Osteoblast (primary cell): Measurements from ENCODE around the gene GPC5. TPM values are rescaled to one million over a fixed set of nuclear protein-coding genes. Genes with fewer than 3 reads are reported as not detected.

Experiments used
- DNase-seq: peaks from one replicate; pipeline ENCODE4 v3.0.0; 2011; ENCODE audit warnings: low spot score, mixed read lengths; ENCODE audit not compliant: insufficient read length; ENCODE audit errors: missing footprints
- H2AFZ ChIP-seq: 2 replicates; pipeline ENCODE4 v1.6.0; 2011; ENCODE audit warnings: mild to moderate bottlenecking, low read length
- H3K27ac ChIP-seq: 2 replicates; pipeline ENCODE4 v1.5.1; 2011; ENCODE audit warnings: mild to moderate bottlenecking, low read depth, low read length, moderate library complexity
- H3K27me3 ChIP-seq: 2 replicates; pipeline ENCODE4 v1.6.0; 2012; ENCODE audit warnings: mild to moderate bottlenecking, control low read depth, inconsistent platforms, low read length, moderate library complexity; ENCODE audit not compliant: insufficient read depth
- H3K36me3 ChIP-seq: 2 replicates; pipeline ENCODE4 v1.5.1; 2011; ENCODE audit warnings: mild to moderate bottlenecking, low read length, control low read depth, moderate library complexity; ENCODE audit not compliant: insufficient read depth
- H3K4me1 ChIP-seq: 2 replicates; pipeline ENCODE4 v1.5.1; 2011; ENCODE audit warnings: mild to moderate bottlenecking, low read length, control low read depth, moderate library complexity; ENCODE audit not compliant: insufficient read depth
- H3K4me2 ChIP-seq: 2 replicates; pipeline ENCODE4 v1.6.0; 2011; ENCODE audit warnings: mild to moderate bottlenecking, low read length; ENCODE audit not compliant: insufficient read depth
- H3K4me3 ChIP-seq: fragments of 200-600 bp; sonication (generic); 3 replicates; pipeline ENCODE4 v1.5.1; 2012; ENCODE audit warnings: mild to moderate bottlenecking, low read length, inconsistent platforms; ENCODE audit not compliant: insufficient read depth
- H3K79me2 ChIP-seq: 2 replicates; pipeline ENCODE4 v1.6.0; 2012; ENCODE audit warnings: mild to moderate bottlenecking, low read length, control low read depth, inconsistent platforms; ENCODE audit not compliant: insufficient read depth
- H3K9me3 ChIP-seq: 2 replicates; pipeline ENCODE4 v1.5.1; 2011; ENCODE audit warnings: low read depth, low read length, control low read depth
- H4K20me1 ChIP-seq: 2 replicates; pipeline ENCODE4 v1.6.0; 2012; ENCODE audit warnings: mild to moderate bottlenecking, low read length, control low read depth; ENCODE audit not compliant: insufficient read depth
- total RNA-seq: library from RNA; depleted of rRNA; stranded (reverse); fragments of >200 nt; gene quantifications from 2 replicates; pipeline ENCODE4 v1.2.3, GENCODE V29; 2012
- TF ChIP-seq, protein P1 (sequence below): IDR thresholded peaks from 2 replicates; pipeline ENCODE4 v1.5.1; 2011; ENCODE audit warnings: mild to moderate bottlenecking, low read depth, low read length, moderate library complexity; ENCODE audit errors: extremely low read depth

The GPC5 gene
- total RNA-seq, 1 donor = 0.36 TPM

DNA sequence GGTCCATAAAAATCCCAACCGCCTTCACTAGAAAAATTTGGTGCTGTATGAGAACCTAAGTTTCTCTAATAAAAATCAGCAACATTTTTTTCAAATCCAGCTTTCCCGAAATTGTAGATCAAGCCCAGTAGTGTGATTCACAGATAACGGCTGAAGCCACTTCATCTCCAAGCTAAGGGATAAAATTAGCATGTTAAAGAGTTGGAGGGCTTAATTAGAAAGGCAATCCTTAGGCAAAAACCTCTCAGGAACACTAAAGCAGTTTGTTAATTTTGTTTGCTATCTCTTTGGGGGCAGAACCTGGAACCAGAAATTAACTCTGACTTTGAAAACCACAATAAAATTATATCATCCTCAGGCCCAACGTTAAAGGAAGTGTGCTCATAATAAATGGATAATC, 820.2 kb downstream of the GPC5 start:
- no peak overlapping the region for H3K4me2 ChIP-seq
- no peaks in the 10 kb centered on the region for H4K20me1 ChIP-seq
- no peak for DNase-seq
- no peaks in the 10 kb centered on the region for H3K27me3 ChIP-seq
- H3K79me2 ChIP-seq = no peaks in the 10 kb centered on the region
- H3K27ac ChIP-seq = no peak overlapping the region
- no peak overlapping the region for H3K4me3 ChIP-seq
- no peaks in the 10 kb centered on the region for H3K9me3 ChIP-seq
- H3K4me1 ChIP-seq = no peaks in the 10 kb centered on the region
- TF ChIP-seq, protein P1, sequence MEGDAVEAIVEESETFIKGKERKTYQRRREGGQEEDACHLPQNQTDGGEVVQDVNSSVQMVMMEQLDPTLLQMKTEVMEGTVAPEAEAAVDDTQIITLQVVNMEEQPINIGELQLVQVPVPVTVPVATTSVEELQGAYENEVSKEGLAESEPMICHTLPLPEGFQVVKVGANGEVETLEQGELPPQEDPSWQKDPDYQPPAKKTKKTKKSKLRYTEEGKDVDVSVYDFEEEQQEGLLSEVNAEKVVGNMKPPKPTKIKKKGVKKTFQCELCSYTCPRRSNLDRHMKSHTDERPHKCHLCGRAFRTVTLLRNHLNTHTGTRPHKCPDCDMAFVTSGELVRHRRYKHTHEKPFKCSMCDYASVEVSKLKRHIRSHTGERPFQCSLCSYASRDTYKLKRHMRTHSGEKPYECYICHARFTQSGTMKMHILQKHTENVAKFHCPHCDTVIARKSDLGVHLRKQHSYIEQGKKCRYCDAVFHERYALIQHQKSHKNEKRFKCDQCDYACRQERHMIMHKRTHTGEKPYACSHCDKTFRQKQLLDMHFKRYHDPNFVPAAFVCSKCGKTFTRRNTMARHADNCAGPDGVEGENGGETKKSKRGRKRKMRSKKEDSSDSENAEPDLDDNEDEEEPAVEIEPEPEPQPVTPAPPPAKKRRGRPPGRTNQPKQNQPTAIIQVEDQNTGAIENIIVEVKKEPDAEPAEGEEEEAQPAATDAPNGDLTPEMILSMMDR = no peak
- no peaks in the 10 kb centered on the region for H3K36me3 ChIP-seq
- H2AFZ ChIP-seq = no peak overlapping the region

DNA sequence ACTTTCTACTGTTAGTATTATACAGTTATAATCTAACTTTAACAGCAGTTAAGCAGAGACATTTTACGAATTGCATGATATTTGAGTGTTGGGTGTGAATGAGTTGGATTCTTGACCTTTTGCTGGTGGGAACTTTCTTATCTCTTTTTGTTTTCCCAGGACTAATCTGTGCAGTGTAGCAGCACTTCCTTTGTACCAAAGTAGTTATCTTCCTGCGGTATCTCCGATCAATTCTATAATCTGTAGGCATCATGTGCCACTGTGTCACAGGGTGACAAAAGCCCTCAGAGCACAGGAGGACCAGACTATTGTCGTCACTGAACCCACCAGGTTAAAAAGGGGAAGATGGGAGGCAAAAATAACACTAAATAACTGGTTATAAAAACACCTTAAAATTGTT, 823.5 kb downstream of the GPC5 start:
- Histone ChIP-seq H3K36me3 (no peaks in the 10 kb centered on the region), H4K20me1 (no peaks in the 10 kb centered on the region), H3K9me3 (no peaks in the 10 kb centered on the region), H3K27ac (no peak overlapping the region), H3K79me2 (no peaks in the 10 kb centered on the region), H3K4me2 (no peak overlapping the region), H3K4me1 (no peaks in the 10 kb centered on the region), H3K4me3 (no peak overlapping the region), H2AFZ (no peak overlapping the region), H3K27me3 (no peaks in the 10 kb centered on the region)
- TF ChIP-seq, protein P1 = no peak
- DNase-seq = no peak

DNA sequence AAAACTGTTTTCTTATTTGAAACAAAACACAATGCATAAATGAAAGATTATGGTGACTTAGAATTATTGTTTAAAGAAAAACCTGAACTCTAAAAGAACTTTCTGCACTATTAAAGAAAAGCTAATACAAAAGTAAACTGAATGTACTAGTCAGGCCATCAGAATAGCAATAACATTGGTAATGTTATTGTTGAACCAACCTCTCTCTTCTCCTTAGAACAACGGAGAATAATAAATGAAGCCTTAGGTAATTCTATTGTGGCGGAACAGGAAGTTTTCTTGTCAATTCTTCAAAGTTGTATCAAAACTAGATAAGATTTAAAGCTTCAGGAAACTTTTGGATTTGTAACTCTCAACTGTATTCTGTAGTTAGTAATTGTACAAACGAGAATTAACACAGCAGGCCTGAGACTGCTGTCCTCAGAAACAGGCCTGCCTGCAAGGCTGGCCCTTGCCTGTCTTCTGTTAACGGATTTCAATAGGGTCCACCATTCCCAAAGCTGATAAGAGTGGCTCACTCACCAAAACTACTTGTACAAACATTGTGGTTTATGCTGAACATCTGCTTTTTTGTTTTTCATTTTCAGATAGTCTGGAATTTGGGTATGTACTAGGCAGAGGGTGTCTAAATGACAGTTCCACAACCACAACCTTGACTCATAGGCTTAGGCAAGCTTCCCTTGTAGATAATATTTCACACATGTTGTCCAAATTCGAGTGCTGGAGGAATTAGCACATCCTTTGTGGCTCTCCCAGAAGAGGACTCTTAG, 825.8 kb downstream of the GPC5 start:
- Histone ChIP-seq H4K20me1 (no peaks in the 10 kb centered on the region), H3K36me3 (no peaks in the 10 kb centered on the region), H2AFZ (no peak overlapping the region), H3K9me3 (no peaks in the 10 kb centered on the region), H3K4me1 (no peaks in the 10 kb centered on the region), H3K79me2 (no peaks in the 10 kb centered on the region), H3K4me3 (no peak overlapping the region), H3K27me3 (no peaks in the 10 kb centered on the region), H3K27ac (no peak overlapping the region), H3K4me2 (no peak overlapping the region)
- DNase-seq = no peak
- TF ChIP-seq, protein P1 = no peak

DNA sequence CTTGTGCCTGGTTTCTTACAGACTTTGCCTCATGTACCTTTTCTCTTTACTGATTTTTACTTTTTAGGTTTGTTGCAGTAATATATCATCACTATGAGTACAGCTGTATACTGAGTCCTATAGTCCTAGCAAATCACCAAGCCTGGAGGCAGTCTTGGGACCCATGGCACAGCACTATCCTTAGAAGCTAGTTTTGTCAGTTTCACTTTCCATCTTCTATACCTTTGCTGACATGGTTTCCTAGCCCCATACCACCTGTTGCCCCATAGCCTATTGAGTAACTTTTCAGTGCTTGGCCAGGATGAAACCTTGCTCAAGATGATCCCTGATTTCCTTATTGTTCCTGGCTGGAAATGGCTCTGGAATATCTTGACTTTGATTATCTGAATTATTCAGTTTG, 826.4 kb downstream of the GPC5 start:
- H3K4me1 ChIP-seq = no peaks in the 10 kb centered on the region
- no peak overlapping the region for H3K27ac ChIP-seq
- no peaks in the 10 kb centered on the region for H4K20me1 ChIP-seq
- no peaks in the 10 kb centered on the region for H3K79me2 ChIP-seq
- no peak for DNase-seq
- no peak overlapping the region for H3K4me2 ChIP-seq
- H3K4me3 ChIP-seq = no peak overlapping the region
- no peak overlapping the region for H2AFZ ChIP-seq
- H3K36me3 ChIP-seq = no peaks in the 10 kb centered on the region
- no peaks in the 10 kb centered on the region for H3K27me3 ChIP-seq
- TF ChIP-seq, protein P1 = no peak
- H3K9me3 ChIP-seq = no peaks in the 10 kb centered on the region
